HL-60/S4 (cell line): Measurements from ENCODE around the gene C19orf25.
"Not testable (repeated sequence)": the region's sequence is repeated elsewhere in the genome, so short reads cannot be mapped to it uniquely, and the experiment has no call there.

Source experiments
- in situ Hi-C: fragments of 300-500 bp; cut with MboI; formaldehyde crosslinking; loops from 2 replicates; pipeline ENCODE4 v1.14.3; 2022; ENCODE audit warnings: low sequenced_read_pairs

C19orf25 gene

DNA sequence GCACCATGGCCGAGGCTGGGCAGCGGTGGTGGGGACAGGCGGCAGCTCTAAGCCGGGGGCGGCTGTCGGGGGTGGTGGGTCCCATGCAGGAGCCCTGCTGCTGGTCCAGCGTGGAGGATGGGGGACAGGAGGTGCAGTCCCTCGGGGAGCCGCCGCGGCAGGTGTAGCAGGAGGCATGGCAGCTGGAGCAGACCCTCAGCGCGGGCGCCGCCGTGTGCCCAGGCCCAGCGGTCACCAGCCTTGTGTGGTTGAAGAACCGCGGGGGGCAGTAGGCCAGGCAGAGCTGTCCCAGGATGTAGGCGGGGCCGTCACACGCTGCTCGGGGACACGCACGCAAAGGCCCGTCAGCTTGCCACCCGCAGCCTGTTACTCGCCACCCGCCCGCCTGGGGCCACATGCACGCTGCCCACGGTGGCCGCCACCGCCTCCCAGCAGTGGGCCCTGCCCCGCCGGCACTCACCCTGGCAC is 2.9 kb upstream of the C19orf25 start:
- in situ Hi-C loops, result no loop called here

DNA sequence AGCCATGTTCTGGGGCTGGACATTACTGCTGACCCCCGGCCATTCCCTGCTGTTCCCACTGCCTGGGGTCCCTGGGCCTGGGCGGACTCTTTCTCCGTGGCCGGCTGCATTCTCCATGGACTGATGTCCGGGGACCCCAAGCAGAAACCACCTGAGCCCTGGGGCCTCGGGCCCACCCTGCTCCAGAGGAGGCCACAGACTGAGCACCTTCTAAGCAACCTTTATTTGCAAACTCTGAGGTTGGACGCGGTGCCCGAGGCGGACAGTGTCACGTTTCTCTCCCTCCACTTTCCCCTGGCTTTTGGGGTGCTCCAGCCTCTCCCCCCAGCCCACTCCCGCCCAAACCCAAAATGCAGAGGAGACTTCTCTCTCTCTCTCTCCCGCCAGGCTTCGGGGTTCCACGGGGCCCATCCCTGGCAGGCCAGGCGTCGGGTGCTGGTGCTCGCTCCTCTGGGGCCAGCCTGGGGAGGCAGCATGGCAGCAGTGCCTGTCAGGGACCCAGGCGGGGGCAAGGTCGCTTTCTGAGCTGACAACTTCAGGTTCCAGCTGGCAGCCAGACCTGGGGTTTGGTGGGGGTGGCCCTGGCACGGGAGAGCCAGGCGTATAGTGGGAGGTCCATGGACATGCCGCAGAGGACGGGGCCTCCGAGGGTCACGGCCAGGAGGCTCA is 2.3 kb upstream of the C19orf25 start:
- in situ Hi-C loops, result no loop called here

DNA sequence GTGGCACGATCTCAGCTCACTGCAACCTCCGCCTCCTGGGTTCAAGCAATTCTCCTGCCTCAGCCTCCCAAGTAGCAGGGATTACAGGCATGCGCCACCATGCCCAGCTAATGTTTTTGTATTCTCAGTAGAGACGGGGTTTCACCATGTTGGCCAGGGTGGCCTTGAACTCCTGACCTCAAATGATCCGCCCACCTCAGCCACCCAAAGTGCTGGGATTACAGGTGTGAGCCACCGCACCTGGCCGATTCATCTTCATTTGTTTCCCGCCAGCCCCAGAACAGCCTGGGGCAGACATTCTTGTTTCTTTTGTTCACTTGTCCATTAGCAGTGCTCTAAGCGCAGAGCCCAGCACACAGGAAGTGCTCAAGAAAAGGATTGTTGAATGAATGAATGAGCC is 2.0 kb downstream of the C19orf25 start:
- in situ Hi-C loops, result not testable (repeated sequence)

DNA sequence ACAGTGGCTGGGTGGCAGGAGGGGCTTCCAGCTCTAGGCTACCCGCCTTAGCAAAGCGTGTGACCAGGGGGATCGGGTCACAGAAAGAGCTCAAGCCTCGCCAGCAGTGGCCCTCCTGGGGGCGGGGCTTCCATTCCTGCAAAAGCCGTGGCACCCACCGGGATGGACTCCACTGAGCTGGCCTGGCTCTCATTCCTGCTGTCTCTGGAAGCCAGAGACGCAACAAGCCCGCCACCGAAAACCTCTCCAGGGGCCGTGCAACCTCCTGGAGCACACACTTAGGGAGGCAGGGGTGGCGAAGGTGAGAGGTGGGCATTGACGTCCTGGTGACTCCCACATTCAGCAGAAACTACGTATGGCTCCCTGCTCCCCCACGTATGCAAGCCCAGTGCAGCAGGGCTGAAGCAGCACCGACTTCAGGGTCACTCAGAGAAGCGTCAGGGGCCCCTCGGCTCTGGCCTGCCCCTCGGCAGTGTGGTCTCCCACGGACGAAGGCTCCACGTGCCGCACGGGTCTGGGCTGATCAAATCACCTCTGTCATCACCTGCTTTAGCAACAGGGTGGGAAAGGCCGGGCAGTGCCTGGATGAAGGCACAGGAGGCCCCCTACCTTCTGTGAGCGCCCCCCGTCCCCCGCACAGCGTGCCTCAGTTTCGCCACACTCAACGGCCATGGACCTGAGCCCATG is 3.1 kb downstream of the C19orf25 start:
- in situ Hi-C loops, result no loop called here

DNA sequence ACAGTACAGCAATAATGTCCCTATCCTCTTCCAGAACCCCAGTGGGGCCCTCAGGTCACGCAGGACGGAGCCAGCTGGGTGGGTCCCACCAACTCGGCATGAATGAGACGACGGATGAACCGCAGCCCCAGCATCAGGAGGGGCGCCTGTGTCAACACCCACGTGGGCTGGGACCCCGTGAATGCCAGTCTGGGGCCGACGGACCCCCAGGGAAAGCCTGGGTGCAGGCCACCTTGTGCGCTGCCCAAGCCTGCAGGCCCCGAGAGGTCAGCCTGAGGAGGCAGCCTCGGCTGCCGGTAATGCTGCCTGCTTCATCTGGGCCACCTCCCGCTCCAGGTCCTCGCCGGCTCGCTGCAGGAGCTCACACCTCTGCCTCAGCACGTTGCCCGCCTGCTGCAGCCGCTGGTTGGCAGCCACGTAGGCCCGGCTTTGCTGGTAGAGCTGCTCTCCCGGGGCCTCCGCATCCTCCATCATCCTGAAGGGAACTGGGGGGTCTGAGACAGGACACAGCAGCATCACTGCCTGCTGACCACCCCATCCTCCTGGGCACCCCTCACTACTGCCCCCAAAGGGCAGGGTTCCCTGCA is 4.2 kb downstream of the C19orf25 start:
- in situ Hi-C loops, result no loop called here

DNA sequence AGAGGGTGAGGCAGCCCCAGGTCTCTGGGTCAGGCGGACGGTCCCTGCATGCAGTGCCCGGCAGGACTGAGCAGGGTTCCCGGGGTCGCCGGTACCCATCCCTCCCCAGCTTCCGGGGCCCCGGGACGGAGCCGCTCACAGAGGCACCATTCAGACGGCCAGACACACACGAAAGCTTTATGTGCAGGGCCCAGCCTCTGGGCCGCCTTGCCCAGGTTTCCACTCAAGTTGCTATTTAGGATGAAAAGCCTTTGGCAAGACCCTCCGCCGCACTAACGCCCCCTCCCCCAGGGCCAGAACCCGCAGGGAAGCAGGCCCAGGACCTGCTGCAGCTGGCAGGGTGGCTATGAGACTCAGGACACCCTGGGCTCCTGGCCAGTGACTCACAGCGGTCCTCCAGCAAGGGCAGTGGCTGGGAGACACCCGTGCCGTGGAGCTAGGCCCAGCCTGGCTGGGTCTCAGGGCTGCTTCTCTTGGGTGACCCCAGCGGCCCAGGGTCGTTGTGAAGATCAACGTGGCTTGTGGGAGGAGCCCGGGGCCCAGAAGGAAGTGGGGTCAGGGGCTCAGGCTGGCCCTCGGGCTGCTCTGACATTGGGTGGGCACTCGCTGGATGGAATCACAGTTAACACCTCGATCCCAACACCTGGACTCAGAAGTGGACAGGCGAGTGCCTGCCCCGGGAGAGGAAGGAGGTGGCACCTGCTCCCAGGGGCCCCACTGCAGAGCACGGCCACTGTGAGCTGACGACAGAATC is 4.8 kb downstream of the C19orf25 start:
- in situ Hi-C loops, result no loop called here

DNA sequence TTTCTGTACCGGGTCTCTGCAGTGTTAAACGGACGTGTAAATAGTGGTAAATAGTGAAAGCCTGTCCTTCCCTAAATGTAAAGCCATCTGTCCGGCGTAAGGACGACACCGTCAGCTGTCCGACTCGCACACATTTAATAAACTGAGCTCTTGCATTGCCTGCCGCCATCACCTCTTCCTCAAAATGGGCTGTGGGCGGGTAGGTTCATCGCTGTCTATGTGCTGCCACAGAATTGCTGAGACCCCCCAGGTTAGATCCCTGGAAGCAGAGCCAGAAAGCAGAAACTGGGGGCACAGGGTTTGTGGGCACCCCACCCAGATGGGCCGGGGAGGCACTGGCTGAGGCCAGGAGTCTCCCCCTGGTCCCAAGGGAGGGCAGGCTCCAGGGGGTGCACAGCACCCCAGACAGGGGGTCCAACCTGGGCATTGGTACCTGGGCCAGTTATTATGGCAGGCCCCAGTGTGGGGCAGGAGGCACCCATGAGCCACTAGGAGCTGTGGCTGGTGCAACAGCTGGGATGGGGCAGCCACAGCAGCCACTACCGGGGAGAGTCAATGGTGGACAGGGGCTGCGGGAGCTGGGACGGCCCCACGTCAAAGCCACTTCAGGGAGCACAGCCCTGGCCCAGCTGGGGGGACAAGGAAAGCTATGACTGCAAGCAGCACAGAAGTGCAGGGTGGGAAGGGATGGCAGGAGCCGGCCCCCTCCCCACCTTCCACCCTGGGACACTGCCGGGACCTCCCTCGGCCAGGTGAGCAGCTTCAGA is 5.7 kb downstream of the C19orf25 start:
- in situ Hi-C loops, result no loop called here

DNA sequence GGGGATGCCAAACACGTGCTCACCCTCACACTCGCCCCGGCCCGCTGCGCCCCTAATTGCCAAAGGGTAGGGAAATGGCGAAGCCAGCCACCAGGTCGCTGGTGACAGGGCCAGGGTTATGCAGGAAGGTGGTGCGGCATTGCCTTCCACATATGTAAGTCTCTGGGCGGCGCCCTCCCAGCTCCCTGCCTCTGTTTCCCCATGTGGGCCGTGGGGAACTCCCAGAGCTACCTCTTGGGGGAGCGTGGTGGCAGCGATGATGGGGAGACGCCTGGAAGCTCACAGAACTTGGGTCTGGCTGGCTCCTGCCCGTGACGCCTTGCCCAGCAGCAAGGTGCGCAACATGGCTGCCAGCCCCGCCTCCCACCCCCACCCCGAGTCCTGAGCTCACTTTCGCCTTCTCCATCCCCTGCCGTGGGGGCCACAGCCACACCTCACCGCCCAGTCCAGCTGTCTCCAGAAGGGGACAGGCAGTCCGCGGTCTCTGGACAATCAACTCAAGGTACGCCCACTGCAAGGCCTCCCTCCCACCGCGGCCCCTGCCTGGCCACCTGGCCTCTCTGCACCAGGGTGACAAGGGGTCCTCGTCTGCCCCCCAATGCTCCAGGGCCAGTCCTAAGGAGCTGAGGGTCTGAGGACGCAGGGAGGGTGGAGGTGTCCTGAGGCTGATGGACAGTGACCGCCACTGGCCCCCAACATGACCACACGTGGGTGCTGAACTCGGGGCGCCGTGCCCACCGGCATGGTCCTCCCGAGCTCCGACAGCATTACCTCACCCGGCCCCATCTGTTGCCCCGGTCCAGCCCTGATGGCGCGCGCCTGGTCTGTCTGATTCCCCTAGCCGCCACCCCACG is 6.6 kb downstream of the C19orf25 start:
- in situ Hi-C loops, result no loop called here

DNA sequence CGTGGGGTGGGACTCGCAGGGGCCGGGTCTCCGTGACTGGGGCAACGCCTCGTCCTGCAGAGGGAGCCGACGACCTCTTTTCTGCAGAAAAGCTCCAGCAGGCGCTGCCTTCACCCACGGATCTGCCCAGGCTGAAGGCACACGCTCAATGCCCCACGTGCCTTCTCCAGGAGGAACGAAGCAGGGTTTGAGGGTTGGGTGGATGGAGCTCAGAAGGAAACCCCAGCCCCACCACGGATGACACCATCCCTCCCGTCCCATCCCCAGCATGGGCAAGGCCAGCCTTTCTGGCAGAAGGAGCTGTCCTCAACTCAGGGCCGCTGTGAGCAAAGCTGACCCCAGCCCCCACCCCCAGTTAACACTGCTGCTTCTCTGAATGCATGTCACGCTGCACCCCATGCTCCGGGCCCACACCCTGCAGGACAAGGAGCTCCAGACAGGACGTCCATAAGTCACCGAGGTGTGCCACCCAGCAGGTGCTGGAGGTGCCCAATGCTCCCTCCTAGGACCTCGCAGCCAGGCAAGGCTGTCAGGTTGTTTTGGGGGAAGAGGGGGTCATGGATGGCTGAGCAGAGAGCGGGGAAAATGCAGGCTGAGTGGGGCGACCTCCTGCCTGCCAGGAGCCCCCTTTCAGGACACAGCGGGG is 7.4 kb downstream of the C19orf25 start:
- in situ Hi-C loops, result no loop called here

DNA sequence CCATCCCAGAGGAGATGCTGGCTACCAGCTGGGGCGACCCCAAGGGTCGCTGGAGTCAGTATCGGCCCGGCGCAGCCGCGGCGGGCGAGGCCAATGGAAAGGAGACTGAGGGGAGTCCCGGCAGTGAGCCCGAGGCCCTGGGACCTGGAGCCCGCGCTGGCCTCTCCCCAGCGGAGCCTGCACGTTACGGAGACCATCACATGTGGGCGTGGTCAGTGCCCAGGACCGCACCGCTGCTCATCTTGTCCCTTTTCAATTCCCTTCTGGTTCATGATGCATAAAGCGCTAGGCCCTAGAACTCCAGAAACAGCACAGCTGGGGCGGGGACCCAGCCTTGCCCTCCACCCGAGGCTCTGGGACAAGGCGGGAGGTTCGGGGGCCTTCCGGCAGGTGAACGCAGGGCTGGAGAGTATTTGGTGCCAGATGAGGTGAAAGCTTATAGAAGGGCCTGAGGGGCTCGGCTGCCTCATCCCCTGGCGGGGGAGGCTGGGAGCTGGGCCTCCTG is 8.0 kb downstream of the C19orf25 start:
- in situ Hi-C loops, result no loop called here

DNA sequence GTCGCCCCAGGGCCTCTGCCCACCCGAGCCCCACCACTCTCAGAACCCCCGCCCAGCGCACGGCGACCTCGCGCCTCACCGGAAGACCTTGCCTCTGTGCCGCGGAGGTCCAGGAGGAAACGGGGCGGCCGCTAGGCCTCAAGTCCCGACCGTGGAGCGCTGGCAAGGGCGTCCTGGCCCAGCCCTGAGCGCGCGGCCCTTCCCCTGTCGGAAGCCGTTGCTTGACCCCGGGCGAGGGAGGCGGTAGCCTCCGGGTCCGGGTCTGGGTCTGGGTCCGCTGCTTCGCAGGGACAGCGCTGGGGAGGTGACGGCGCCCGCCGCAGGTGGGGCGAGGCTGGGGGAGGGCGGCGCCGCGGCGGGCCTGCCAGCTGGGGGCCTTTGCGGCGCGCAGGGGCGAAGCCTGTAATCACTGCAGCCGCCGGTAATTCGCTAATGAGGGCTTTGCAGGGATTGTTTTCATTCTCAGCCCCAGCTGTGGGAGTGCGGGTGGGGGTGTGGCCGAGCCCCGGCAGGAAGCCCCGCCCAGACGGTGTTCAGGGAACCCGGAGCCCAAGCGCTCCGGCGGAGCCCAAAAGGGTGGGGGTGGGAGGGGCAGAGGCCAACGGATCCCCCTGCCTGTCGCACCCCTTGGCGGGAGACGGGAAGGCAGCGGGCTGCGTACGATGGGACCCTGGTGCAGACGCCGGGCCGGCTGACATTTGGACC is 8.6 kb downstream of the C19orf25 start:
- in situ Hi-C loops, result no loop called here

DNA sequence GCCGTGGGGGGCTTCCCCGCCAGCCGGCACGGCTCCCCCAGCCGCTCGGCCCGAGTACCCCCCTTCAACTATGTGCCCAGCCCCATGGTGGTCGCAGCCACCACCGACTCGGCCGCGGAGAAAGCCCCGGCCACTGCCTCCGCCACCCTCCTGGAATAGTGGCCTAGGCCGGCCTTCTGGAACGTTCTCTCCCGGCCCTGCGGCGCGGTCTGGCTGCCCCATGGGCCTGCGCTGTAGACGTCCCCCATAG is 9.0 kb downstream of the C19orf25 start:
- in situ Hi-C loops, result no loop called here

DNA sequence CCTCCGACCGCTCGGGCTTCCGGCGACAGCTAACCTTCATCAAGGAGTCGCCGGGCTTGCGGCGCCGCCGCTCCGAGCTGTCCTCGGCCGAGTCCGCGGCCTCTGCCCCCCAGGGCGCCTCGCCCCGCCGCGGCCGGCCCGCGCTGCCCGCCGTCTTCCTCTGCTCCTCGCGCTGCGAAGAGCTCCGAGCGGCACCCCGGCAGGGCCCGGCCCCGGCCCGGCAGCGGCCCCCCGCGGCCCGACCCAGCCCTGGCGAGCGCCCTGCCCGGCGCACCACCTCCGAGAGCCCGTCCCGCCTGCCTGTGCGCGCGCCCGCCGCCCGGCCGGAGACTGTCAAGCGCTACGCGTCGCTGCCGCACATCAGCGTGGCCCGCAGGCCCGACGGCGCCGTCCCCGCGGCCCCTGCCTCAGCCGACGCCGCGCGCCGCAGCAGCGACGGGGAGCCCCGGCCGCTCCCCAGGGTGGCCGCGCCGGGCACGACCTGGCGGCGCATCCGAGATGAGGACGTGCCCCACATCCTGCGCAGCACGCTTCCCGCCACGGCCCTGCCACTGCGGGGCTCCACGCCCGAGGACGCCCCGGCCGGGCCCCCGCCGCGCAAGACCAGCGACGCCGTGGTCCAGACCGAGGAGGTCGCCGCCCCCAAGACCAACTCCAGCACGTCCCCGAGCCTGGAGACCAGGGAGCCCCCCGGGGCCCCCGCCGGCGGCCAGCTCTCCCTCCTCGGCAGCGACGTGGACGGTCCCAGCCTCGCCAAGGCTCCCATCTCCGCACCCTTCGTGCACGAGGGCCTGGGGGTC is 9.6 kb downstream of the C19orf25 start:
- in situ Hi-C loops, result no loop called here

DNA sequence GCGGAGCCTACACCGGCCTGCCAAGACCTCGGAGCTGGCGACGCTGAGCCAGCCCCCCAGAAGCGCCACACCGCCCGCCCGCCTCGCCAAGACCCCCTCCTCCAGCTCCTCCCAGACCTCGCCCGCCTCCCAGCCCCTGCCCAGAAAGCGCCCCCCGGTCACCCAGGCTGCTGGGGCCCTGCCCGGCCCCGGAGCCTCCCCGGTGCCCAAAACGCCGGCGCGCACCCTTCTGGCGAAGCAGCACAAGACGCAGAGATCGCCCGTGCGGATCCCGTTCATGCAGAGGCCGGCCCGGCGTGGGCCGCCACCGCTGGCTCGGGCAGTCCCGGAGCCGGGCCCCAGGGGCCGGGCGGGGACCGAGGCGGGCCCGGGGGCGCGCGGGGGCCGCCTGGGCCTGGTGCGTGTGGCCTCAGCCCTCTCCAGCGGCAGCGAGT is 10.2 kb downstream of the C19orf25 start:
- in situ Hi-C loops, result no loop called here

DNA sequence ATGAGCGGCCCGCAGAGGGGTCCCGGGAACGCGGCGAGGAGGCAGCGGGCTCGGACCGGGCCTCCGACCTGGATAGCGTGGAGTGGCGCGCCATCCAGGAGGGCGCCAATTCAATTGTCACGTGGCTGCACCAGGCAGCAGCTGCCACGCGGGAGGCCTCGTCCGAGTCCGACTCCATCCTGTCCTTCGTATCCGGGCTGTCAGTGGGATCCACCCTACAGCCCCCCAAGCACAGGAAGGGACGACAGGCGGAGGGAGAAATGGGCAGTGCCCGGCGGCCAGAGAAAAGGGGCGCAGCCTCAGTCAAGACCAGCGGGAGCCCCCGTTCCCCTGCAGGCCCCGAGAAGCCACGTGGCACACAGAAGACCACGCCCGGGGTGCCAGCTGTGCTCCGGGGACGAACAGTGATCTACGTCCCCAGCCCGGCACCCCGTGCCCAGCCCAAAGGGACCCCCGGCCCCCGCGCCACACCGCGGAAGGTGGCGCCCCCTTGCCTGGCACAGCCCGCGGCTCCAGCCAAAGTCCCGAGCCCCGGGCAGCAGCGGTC is 10.7 kb downstream of the C19orf25 start:
- in situ Hi-C loops, result no loop called here

DNA sequence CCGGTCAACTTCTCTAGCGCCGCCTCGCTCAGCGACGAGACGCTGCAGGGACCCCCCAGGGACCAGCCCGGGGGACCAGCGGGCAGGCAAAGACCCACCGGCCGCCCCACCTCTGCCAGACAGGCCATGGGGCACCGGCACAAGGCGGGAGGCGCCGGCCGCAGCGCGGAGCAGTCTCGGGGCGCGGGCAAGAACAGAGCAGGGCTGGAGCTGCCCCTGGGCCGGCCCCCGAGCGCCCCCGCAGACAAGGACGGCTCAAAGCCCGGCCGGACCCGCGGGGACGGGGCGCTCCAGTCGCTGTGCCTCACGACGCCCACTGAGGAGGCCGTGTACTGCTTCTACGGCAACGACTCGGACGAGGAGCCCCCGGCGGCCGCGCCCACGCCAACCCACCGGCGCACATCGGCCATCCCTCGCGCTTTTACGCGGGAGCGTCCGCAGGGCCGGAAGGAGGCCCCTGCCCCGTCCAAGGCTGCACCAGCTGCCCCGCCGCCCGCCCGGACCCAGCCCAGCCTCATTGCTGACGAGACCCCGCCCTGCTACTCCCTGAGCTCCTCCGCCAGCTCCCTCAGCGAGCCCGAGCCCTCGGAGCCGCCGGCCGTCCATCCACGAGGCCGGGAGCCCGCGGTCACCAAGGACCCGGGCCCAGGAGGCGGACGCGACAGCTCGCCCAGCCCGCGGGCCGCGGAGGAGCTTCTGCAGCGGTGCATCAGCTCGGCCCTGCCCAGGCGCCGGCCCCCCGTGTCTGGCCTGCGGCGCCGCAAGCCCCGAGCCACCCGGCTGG is 11.3 kb downstream of the C19orf25 start:
- in situ Hi-C loops, result no loop called here

DNA sequence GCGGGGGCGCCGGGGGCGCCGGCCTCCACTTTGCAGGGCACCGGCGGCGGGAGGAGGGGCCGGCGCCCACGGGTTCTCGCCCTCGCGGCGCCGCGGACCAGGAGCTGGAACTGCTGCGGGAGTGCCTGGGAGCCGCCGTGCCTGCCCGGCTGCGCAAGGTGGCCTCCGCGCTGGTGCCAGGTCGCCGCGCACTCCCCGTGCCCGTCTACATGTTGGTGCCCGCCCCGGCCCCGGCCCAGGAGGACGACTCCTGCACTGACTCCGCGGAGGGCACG is 11.9 kb downstream of the C19orf25 start:
- in situ Hi-C loops, result no loop called here
